ENCODE measurements around the gene RERE. TPM values are rescaled to one million over a fixed set of nuclear protein-coding genes. Genes with fewer than 3 reads are reported as not detected.

The RERE gene
- total and polyA plus RNA-seq, 11 donors: 53.5 to 236 (median 121) TPM

GRCh38 chr1:8360493-8361197 lies 456.8 kb downstream of the RERE start:
- H3K4me1 ChIP-seq: peaks cover 4 to 64% (median 45%) of the 10 kb centered on the region in 12 donors
- ATAC-seq: no peak
- intact Hi-C loops (cut with DNase I): loop anchor here in 2 of 10 donors (10.0 kb wide), 2 partner anchors 54 to 364 kb away; no protein-coding TSS in a partner anchor
- peaks cover 0 to 97% (median 84%) of the 10 kb centered on the region in 9 donors for H3K36me3 ChIP-seq
- no peaks in the 10 kb centered on the region for H3K27me3 ChIP-seq
- peak in 2 of 5 donors; percentile 18 to 62 for DNase-seq
- no peak for TF ChIP-seq CTCF (IDR thresholded peaks at IDR 0.05)
- TF ChIP-seq POLR2A (IDR thresholded peaks at IDR 0.05): no peak
- H3K9me3 ChIP-seq: no peaks in the 10 kb centered on the region
- peak overlapping the region in 2 of 12 donors; percentile 18 to 68 for H3K27ac ChIP-seq
- no peak overlapping the region for H3K4me3 ChIP-seq
- WGBS, 4 donors: 89 to 93% (median 92%) methylated on average over 24 to 26 of the region's 26 CpGs

GRCh38 chr1:8359617-8360481 lies 457.6 kb downstream of the RERE start:
- intact Hi-C loops (cut with DNase I): loop anchor here in 3 of 10 donors (5.0 to 10.0 kb wide), 3 partner anchors 55 to 365 kb away; no protein-coding TSS in a partner anchor
- no peak for TF ChIP-seq CTCF (IDR thresholded peaks at IDR 0.05)
- TF ChIP-seq POLR2A (IDR thresholded peaks at IDR 0.05): no peak
- H3K36me3 ChIP-seq: peaks cover 0 to 97% (median 88%) of the 10 kb centered on the region in 9 donors
- no peaks in the 10 kb centered on the region for H3K27me3 ChIP-seq
- peak in 1 of 5 donors; percentile 58 for DNase-seq
- peaks cover 4 to 63% (median 40%) of the 10 kb centered on the region in 12 donors for H3K4me1 ChIP-seq
- ATAC-seq: no peak
- H3K9me3 ChIP-seq: no peaks in the 10 kb centered on the region
- H3K27ac ChIP-seq: peak overlapping the region in 5 of 12 donors; percentile 2 to 77 (median 46)
- no peak overlapping the region for H3K4me3 ChIP-seq
- 92 to 95% (median 94%) methylated on average over 37 to 44 of the region's 44 CpGs for WGBS, 4 donors

GRCh38 chr1:8358897-8359616 lies 458.4 kb downstream of the RERE start:
- Histone ChIP-seq H3K4me3 (no peak overlapping the region), H3K27me3 (no peaks in the 10 kb centered on the region), H3K36me3 (peaks cover 0 to 97% (median 92%) of the 10 kb centered on the region in 9 donors), H3K27ac (peak overlapping the region in 6 of 12 donors; percentile 2 to 77 (median 32)), H3K4me1 (peaks cover 0 to 57% (median 36%) of the 10 kb centered on the region in 12 donors), H3K9me3 (no peaks in the 10 kb centered on the region)
- no peak for TF ChIP-seq POLR2A (IDR thresholded peaks at IDR 0.05)
- no peak for TF ChIP-seq CTCF (IDR thresholded peaks at IDR 0.05)
- peak in 2 of 5 donors; percentile 11 to 59 for DNase-seq
- ATAC-seq: no peak
- 85 to 90% (median 88%) methylated on average over 20 to 26 of the region's 26 CpGs for WGBS, 4 donors
- intact Hi-C loops (cut with DNase I): loop anchor here in 2 of 10 donors (5.0 to 10.0 kb wide), 2 partner anchors 63 to 366 kb away; no protein-coding TSS in a partner anchor

All from heart left ventricle (tissue), 16 donors.